IMR-90 (cell line): Measurements from ENCODE around the gene AADACL4.

Experiments
- CHD1 ChIP-seq: IDR thresholded peaks from 2 replicates; pipeline ENCODE4 v1.6.1; 2012; ENCODE audit warnings: low read depth, low read length, improper control_type of control experiment
- CTCF ChIP-seq: conservative IDR thresholded peaks from 2 replicates; pipeline ENCODE4 v1.5.1; 2012; ENCODE audit warnings: mild to moderate bottlenecking, low read depth, low read length, improper control_type of control experiment
- FOS ChIP-seq: fragments of 150-350 bp; IDR thresholded peaks from 2 replicates; pipeline ENCODE4 v1.6.1; 2016; ENCODE audit warnings: low read depth, low read length

- TF ChIP-seq CTCF (no peak), CHD1 (no peak), FOS (no peak)
These were observed 4.9 kb downstream of the AADACL4 start for GRCh38 chr1:12648741-12649140.
